GM21515 (cell line): ENCODE results near the gene FARP2.
"Not testable (repeated sequence)": the region's sequence is repeated elsewhere in the genome, so short reads cannot be mapped to it uniquely, and the experiment has no call there.

Experiments used
- ATAC-seq: cut with Tn5 transposase; IDR thresholded peaks from one replicate; pipeline ENCODE4 v1.9.1; 2021; ENCODE audit not compliant: unreplicated experiment

Gene FARP2

GRCh38 chr2:241399941-241400922, 44.1 kb downstream of the FARP2 start:
- no peak for ATAC-seq

- no peak for ATAC-seq
Observed at GRCh38 chr2:241408849-241409248, 52.8 kb downstream of the FARP2 start.

GRCh38 chr2:241410739-241411176, 54.7 kb downstream of the FARP2 start:
- ATAC-seq = no peak

GRCh38 chr2:241412144-241412543, 56.1 kb downstream of the FARP2 start:
- no peak for ATAC-seq

GRCh38 chr2:241413501-241413900, 57.4 kb downstream of the FARP2 start:
- ATAC-seq = not testable (repeated sequence)

- no peak for ATAC-seq
Observed at GRCh38 chr2:241413929-241414580, 58.0 kb downstream of the FARP2 start.

GRCh38 chr2:241415196-241415595, 59.1 kb downstream of the FARP2 start:
- no peak for ATAC-seq

GRCh38 chr2:241417626-241418025, 61.5 kb downstream of the FARP2 start:
- ATAC-seq = no peak

GRCh38 chr2:241421330-241421729, 65.2 kb downstream of the FARP2 start:
- no peak for ATAC-seq

- ATAC-seq = not testable (repeated sequence)
Observed at GRCh38 chr2:241421942-241422341, 65.9 kb downstream of the FARP2 start.

GRCh38 chr2:241422350-241422749, 66.3 kb downstream of the FARP2 start:
- ATAC-seq = no peak

GRCh38 chr2:241423489-241423888, 67.4 kb downstream of the FARP2 start:
- ATAC-seq = not testable (repeated sequence)

GRCh38 chr2:241425368-241425767, 69.3 kb downstream of the FARP2 start:
- ATAC-seq = no peak

GRCh38 chr2:241430178-241430577, 74.1 kb downstream of the FARP2 start:
- no peak for ATAC-seq

- ATAC-seq = no peak
Observed at GRCh38 chr2:241432824-241433448, 76.9 kb downstream of the FARP2 start.

- no peak for ATAC-seq
Observed at GRCh38 chr2:241437179-241437578, 81.1 kb downstream of the FARP2 start.

GRCh38 chr2:241441492-241441891, 85.4 kb downstream of the FARP2 start:
- no peak for ATAC-seq

GRCh38 chr2:241443486-241444223, 87.6 kb downstream of the FARP2 start:
- no peak for ATAC-seq

GRCh38 chr2:241445426-241445825, 89.3 kb downstream of the FARP2 start:
- no peak for ATAC-seq

- ATAC-seq = not testable (repeated sequence)
Observed at GRCh38 chr2:241450092-241450491, 94.0 kb downstream of the FARP2 start.
